PC-9 (cell line): ENCODE measurements around the gene NF2. TPM values are rescaled to one million over a fixed set of nuclear protein-coding genes. Genes with fewer than 3 reads are reported as not detected.

Experiments used
- BruUV-seq: library from RNA; stranded (reverse); fragments of 400-500 nt; replicated peaks from 2 replicates; lab custom pipeline; 2021; lab: Mats Ljungman, UMichigan
- CTCF ChIA-PET: fragments of 300-600 bp; sonication (Branson Sonifier 250); formaldehyde crosslinking; loops from one replicate; lab custom pipeline; 2022; ENCODE audit warnings: antibody characterized with exemption; lab: Charles Lee
- POLR2A ChIA-PET: fragments of 300-600 bp; sonication (Branson Sonifier 250); formaldehyde crosslinking; loops from one replicate; lab custom pipeline; 2022; ENCODE audit warnings: antibody characterized with exemption; ENCODE audit not compliant: unreplicated experiment; lab: Charles Lee
- DNase-seq, 2 experiments: peaks; one replicate each; pipeline versions ENCODE4 v3.0.0 to v3.0.0-alpha.2; 2015 to 2022; ENCODE audit warnings: mixed read lengths in 1 of 2
- H2AFZ ChIP-seq: fragments of 200-600 bp; sonication (generic); 2 replicates; pipeline ENCODE4 v1.8.1; 2017; ENCODE audit warnings: antibody characterized with exemption
- H3F3A ChIP-seq: fragments of 200-600 bp; sonication (generic); 2 replicates; pipeline ENCODE4 v1.8.1; 2017; ENCODE audit warnings: antibody characterized with exemption, mild to moderate bottlenecking, low read depth; ENCODE audit not compliant: insufficient read depth
- H3K27ac ChIP-seq: fragments of 200-600 bp; sonication (generic); 2 replicates; pipeline ENCODE4 v1.6.1; 2016; ENCODE audit warnings: mixed run types
- H3K27me3 ChIP-seq: fragments of 200-600 bp; sonication (generic); 2 replicates; pipeline ENCODE4 v1.6.1; 2016; ENCODE audit warnings: low read depth, mixed run types; ENCODE audit not compliant: insufficient read depth
- H3K36me3 ChIP-seq: fragments of 200-600 bp; sonication (generic); 2 replicates; pipeline ENCODE4 v1.6.1; 2016; ENCODE audit warnings: low read depth, mixed run types
- H3K4me1 ChIP-seq: fragments of 200-600 bp; sonication (generic); replicated peaks from 2 replicates; pipeline ENCODE4 v1.6.1; 2016; ENCODE audit warnings: mixed run types; ENCODE audit not compliant: insufficient read depth
- H3K4me2 ChIP-seq: fragments of 200-600 bp; sonication (generic); 2 replicates; pipeline ENCODE4 v1.6.1; 2017; ENCODE audit warnings: mixed run types
- H3K4me3 ChIP-seq: fragments of 200-600 bp; sonication (generic); 2 replicates; pipeline ENCODE4 v1.6.1; 2016; ENCODE audit warnings: mixed run types
- H3K79me2 ChIP-seq: fragments of 200-600 bp; sonication (generic); 2 replicates; pipeline ENCODE4 v1.6.1; 2017; ENCODE audit warnings: low read depth, mixed run types
- H3K9me2 ChIP-seq: fragments of 200-600 bp; sonication (generic); 2 replicates; pipeline ENCODE4 v1.8.1; 2017; ENCODE audit warnings: mild to moderate bottlenecking; ENCODE audit not compliant: insufficient read depth
- H3K9me3 ChIP-seq: fragments of 200-600 bp; sonication (generic); 2 replicates; pipeline ENCODE4 v1.8.1; 2016; ENCODE audit warnings: low read depth; ENCODE audit not compliant: insufficient read depth
- H4K20me1 ChIP-seq: fragments of 200-600 bp; sonication (generic); 2 replicates; pipeline ENCODE4 v1.8.1; 2017; ENCODE audit not compliant: insufficient read depth
- CTCF ChIP-seq: fragments of 200-600 bp; sonication (generic); conservative IDR thresholded peaks from 2 replicates; pipeline ENCODE4 v1.6.1; 2017; ENCODE audit warnings: mixed run types, antibody characterized with exemption, mild to moderate bottlenecking, moderate library complexity
- EZH2 ChIP-seq: fragments of 200-600 bp; sonication (generic); IDR thresholded peaks from 2 replicates; pipeline ENCODE4 v1.8.0; 2017; ENCODE audit warnings: antibody characterized with exemption, low read depth
- intact Hi-C: fragments of 100-400 bp; cut with micrococcal nuclease; formaldehyde crosslinking; loops from one replicate; pipeline ENCODE4 v1.10.0; 2022; ENCODE audit not compliant: unreplicated experiment
- total RNA-seq: library from RNA; stranded (reverse); gene quantifications from 2 replicates; pipeline ENCODE4 v1.2.3, GENCODE V29; 2021

Gene NF2
- total RNA-seq, 1 experiment from 2014 or later, result 73.2 TPM

GRCh38 chr22:29661336-29661735 lies 57.9 kb downstream of the NF2 start:
- no peak for DNase-seq
- Histone ChIP-seq H3K4me1 (no peaks in the 10 kb centered on the region), H3K79me2 (no peaks in the 10 kb centered on the region), H3K4me2 (no peak overlapping the region), H3K4me3 (no peak overlapping the region), H3K9me2 (no peaks in the 10 kb centered on the region), H2AFZ (no peak overlapping the region), H3K36me3 (no peaks in the 10 kb centered on the region; the same call in 1 of the 2 replicates), H4K20me1 (no peaks in the 10 kb centered on the region), H3F3A (0 out of 2 replicates have a peak, but pooled peaks cover 4% of the 10 kb centered on the region), H3K9me3 (no peaks in the 10 kb centered on the region), H3K27ac (no peak overlapping the region), H3K27me3 (no peaks in the 10 kb centered on the region)
- no peak for TF ChIP-seq CTCF
- TF ChIP-seq EZH2, result no peak
- ChIA-PET POLR2A (no interaction called here), CTCF (no interaction called here)
- BruUV-seq, result no TSS peak
- intact Hi-C loops, result no loop called here

GRCh38 chr22:29663180-29663821 lies 59.9 kb downstream of the NF2 start:
- intact Hi-C loops, result no loop called here
- DNase-seq, result no peak

GRCh38 chr22:29665486-29665885 lies 62.1 kb downstream of the NF2 start:
- H3K27me3 ChIP-seq, result no peaks in the 10 kb centered on the region
- no peaks in the 10 kb centered on the region for H3K79me2 ChIP-seq
- H3K9me3 ChIP-seq, result no peaks in the 10 kb centered on the region
- H3K27ac ChIP-seq, result no peak overlapping the region
- no peak for DNase-seq
- ChIA-PET CTCF (no interaction called here), POLR2A (no interaction called here)
- H2AFZ ChIP-seq, result no peak overlapping the region
- no peaks in the 10 kb centered on the region for H4K20me1 ChIP-seq
- H3K4me3 ChIP-seq, result no peak overlapping the region
- no peaks in the 10 kb centered on the region for H3K4me1 ChIP-seq
- H3F3A ChIP-seq, result no peaks in the 10 kb centered on the region; the same call in 1 of the 2 replicates
- BruUV-seq, result no TSS peak
- no peak for TF ChIP-seq EZH2
- H3K4me2 ChIP-seq, result no peak overlapping the region
- intact Hi-C loops, result no loop called here
- H3K9me2 ChIP-seq, result no peaks in the 10 kb centered on the region
- 0 out of 2 replicates have a peak, but pooled peaks cover 7% of the 10 kb centered on the region for H3K36me3 ChIP-seq

More at GRCh38 chr22:29663180-29663821, 59.9 kb downstream of the NF2 start:
- Histone ChIP-seq H4K20me1 (no peaks in the 10 kb centered on the region), H3K79me2 (no peaks in the 10 kb centered on the region), H3K36me3 (0 out of 2 replicates have a peak, but pooled peaks cover 7% of the 10 kb centered on the region), H3K4me1 (no peaks in the 10 kb centered on the region), H3K27ac (no peak overlapping the region), H3K4me2 (no peak overlapping the region), H3K9me2 (no peaks in the 10 kb centered on the region), H3F3A (0 out of 2 replicates have a peak, but pooled peaks cover 4% of the 10 kb centered on the region), H2AFZ (no peak overlapping the region), H3K27me3 (no peaks in the 10 kb centered on the region), H3K9me3 (no peaks in the 10 kb centered on the region), H3K4me3 (no peak overlapping the region)
- no peak for TF ChIP-seq EZH2
- ChIA-PET POLR2A (interaction anchor here (0.7 kb wide), 1 partner anchor 411 kb away, joined by 3 read pairs; no protein-coding TSS in a partner anchor), CTCF (interaction anchor here (0.6 kb wide), 1 partner anchor 9 kb away, joined by 4 read pairs; no protein-coding TSS in a partner anchor)
- BruUV-seq, result no TSS peak

- CTCF ChIA-PET, result no interaction called here
- Histone ChIP-seq H3K79me2 (no peaks in the 10 kb centered on the region), H3K27ac (no peak overlapping the region), H3K27me3 (no peaks in the 10 kb centered on the region), H3K9me2 (no peaks in the 10 kb centered on the region), H3F3A (no peaks in the 10 kb centered on the region; the same call in 1 of the 2 replicates), H3K4me2 (no peak overlapping the region), H4K20me1 (no peaks in the 10 kb centered on the region), H2AFZ (no peak overlapping the region), H3K4me3 (no peak overlapping the region), H3K9me3 (no peaks in the 10 kb centered on the region), H3K36me3 (0 out of 2 replicates have a peak, but pooled peaks cover 7% of the 10 kb centered on the region), H3K4me1 (no peaks in the 10 kb centered on the region)
- intact Hi-C loops, result no loop called here
- POLR2A ChIA-PET, result no interaction called here
- TF ChIP-seq CTCF (no peak), EZH2 (no peak)
- BruUV-seq, result no TSS peak
- DNase-seq, result no peak
Observed at GRCh38 chr22:29668673-29669072, 65.2 kb downstream of the NF2 start.
